HEK293T (cell line): Measurements from ENCODE around the gene URM1.

Experiments
- ARNT ChIP-seq: fragments of 450-650 bp; IDR thresholded peaks from 2 replicates; pipeline ENCODE4 v1.6.1; 2017; ENCODE audit warnings: mild to moderate bottlenecking
- BHLHE40 ChIP-seq: fragments of 450-650 bp; IDR thresholded peaks from 2 replicates; pipeline ENCODE4 v1.6.1; 2016; ENCODE audit warnings: mild to moderate bottlenecking, moderate library complexity, borderline replicate concordance
- CTBP1 ChIP-seq: fragments of 450-650 bp; IDR thresholded peaks from 2 replicates; pipeline ENCODE4 v1.6.1; 2016; ENCODE audit warnings: borderline replicate concordance
- ELF4 ChIP-seq: fragments of 450-650 bp; IDR thresholded peaks from 2 replicates; pipeline ENCODE4 v1.6.1; 2017; ENCODE audit warnings: antibody characterized with exemption
- FOXM1 ChIP-seq: fragments of 450-650 bp; IDR thresholded peaks from 2 replicates; pipeline ENCODE4 v1.6.1; 2017; ENCODE audit warnings: mild to moderate bottlenecking, borderline replicate concordance
- HDGF ChIP-seq: fragments of 450-650 bp; IDR thresholded peaks from 2 replicates; pipeline ENCODE4 v1.6.1; 2017; ENCODE audit warnings: antibody characterized with exemption, borderline replicate concordance
- L3MBTL2 ChIP-seq: fragments of 450-650 bp; conservative IDR thresholded peaks from 2 replicates; pipeline ENCODE4 v1.6.1; 2016; ENCODE audit warnings: mild to moderate bottlenecking
- LEF1 ChIP-seq: fragments of 450-650 bp; IDR thresholded peaks from 2 replicates; pipeline ENCODE4 v1.6.1; 2017; ENCODE audit warnings: mild to moderate bottlenecking, borderline replicate concordance
- NFRKB ChIP-seq: fragments of 450-650 bp; IDR thresholded peaks from 2 replicates; pipeline ENCODE4 v1.6.1; 2016; ENCODE audit warnings: mild to moderate bottlenecking, moderate library complexity
- PKNOX1 ChIP-seq: fragments of 450-650 bp; IDR thresholded peaks from 2 replicates; pipeline ENCODE4 v1.6.1; 2016
- SP1 ChIP-seq: fragments of 450-650 bp; IDR thresholded peaks from 2 replicates; pipeline ENCODE4 v1.6.1; 2017
- SUZ12 ChIP-seq: fragments of 450-650 bp; IDR thresholded peaks from 2 replicates; pipeline ENCODE4 v1.6.1; 2016; ENCODE audit warnings: mild to moderate bottlenecking
- TARDBP ChIP-seq: fragments of 450-650 bp; IDR thresholded peaks from 2 replicates; pipeline ENCODE4 v1.6.1; 2016
- ZNF384 ChIP-seq: fragments of 450-650 bp; IDR thresholded peaks from 2 replicates; pipeline ENCODE4 v1.6.1; 2016

- TF ChIP-seq SP1, result no peak
- TF ChIP-seq CTBP1, result no peak
- no peak for TF ChIP-seq HDGF
- TF ChIP-seq ELF4, result no peak
- TF ChIP-seq FOXM1, result no peak
- TF ChIP-seq BHLHE40, result no peak
- no peak for TF ChIP-seq LEF1
- TF ChIP-seq TARDBP, result no peak
- TF ChIP-seq ZNF384, result no peak
- TF ChIP-seq ARNT, result no peak
- TF ChIP-seq SUZ12, result no peak
- TF ChIP-seq NFRKB, result no peak
- TF ChIP-seq PKNOX1, result no peak
- TF ChIP-seq L3MBTL2, result no peak
Measured at GRCh38 chr9:128421482-128421996, 50.4 kb downstream of the URM1 start.
